Measurements from ENCODE around the gene HEMGN.
A peak's percentile ranks its signal among the peaks of the same experiment; 100 is the strongest.

Gene HEMGN

GRCh38 chr9:97904725-97905124, 33.2 kb downstream of the HEMGN start:
- TF ChIP-seq EZH2 (IDR thresholded peaks at IDR 0.05; ENCODE audit: borderline replicate concordance, low read depth, low read length, severe bottlenecking): no peak
- Histone ChIP-seq H3K36me3 (ENCODE audit: insufficient read depth, low read length) (peaks cover 26% of the 10 kb centered on the region), H3K4me2 (ENCODE audit: insufficient read depth, low read length) (peak overlapping the region; percentile 64), H3K27me3 (ENCODE audit: insufficient read depth, low read length, poor library complexity) (no peaks in the 10 kb centered on the region), H2AFZ (ENCODE audit: low read depth, low read length) (peak overlapping the region; percentile 22; the same call in 1 of the 2 replicates), H4K20me1 (ENCODE audit: insufficient read depth, low read length) (peaks cover 4% of the 10 kb centered on the region; the same call in 1 of the 2 replicates), H3K27ac (ENCODE audit: low read length) (peak overlapping the region; percentile 69), H3K4me3 (ENCODE audit: low read depth in 1 of 2, low read length in 2 of 2) (peak overlapping the region in 1 of 2 experiments; percentile 46; a peak in 2 of 4 replicates), H3K9ac (ENCODE audit: low read depth, low read length) (peak overlapping the region; percentile 38), H3K9me3 (ENCODE audit: insufficient read depth, low read length, severe bottlenecking) (no peaks in the 10 kb centered on the region), H3K79me2 (ENCODE audit: insufficient read depth, low read length) (peaks cover 8% of the 10 kb centered on the region), H3K4me1 (ENCODE audit: insufficient read depth, low read length) (peaks cover 39% of the 10 kb centered on the region)
- peak; percentile 44 for ATAC-seq (ENCODE audit: insufficient read depth, low read depth)
- DNase-seq: peak; percentile 20

DNA sequence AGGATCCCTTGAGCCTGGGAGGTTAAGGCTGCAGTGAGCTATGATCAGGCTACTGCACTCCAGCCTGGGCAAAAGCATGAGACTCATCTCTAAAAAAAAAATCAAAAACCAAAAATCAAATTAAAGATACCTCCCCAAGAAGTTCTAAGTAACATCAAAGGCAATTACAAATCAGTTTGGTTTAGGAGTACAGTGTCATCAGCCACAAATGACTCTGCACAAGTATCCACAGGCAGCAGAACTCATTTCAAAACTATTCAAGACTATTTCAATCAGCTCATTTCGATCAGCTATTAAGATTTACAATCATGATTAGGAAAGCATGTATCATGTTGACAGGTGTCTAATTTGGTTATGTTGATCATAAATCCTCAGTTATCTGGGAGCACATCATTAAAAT, 34.8 kb downstream of the HEMGN start:
- H3K36me3 ChIP-seq (ENCODE audit: insufficient read depth, low read length): peaks cover 18% of the 10 kb centered on the region; the same call in 1 of the 2 replicates
- no peak overlapping the region for H3K4me2 ChIP-seq (ENCODE audit: insufficient read depth, low read length)
- TF ChIP-seq CTCF (IDR thresholded peaks at IDR 0.05; ENCODE audit: borderline replicate concordance, extremely low read depth, low read length, poor library complexity, severe bottlenecking) (no peak), EZH2 (IDR thresholded peaks at IDR 0.05; ENCODE audit: borderline replicate concordance, low read depth, low read length, severe bottlenecking) (no peak)
- peaks cover 39% of the 10 kb centered on the region for H3K4me1 ChIP-seq (ENCODE audit: insufficient read depth, low read length)
- ATAC-seq (ENCODE audit: insufficient read depth, low read depth) (no peak), DNase-seq (no peak)
- H3K27ac ChIP-seq (ENCODE audit: low read length): no peak overlapping the region
- peaks cover 8% of the 10 kb centered on the region for H3K79me2 ChIP-seq (ENCODE audit: insufficient read depth, low read length)
- no peak overlapping the region for H3K4me3 ChIP-seq (ENCODE audit: low read depth in 1 of 2, low read length in 2 of 2)
- no peaks in the 10 kb centered on the region for H3K27me3 ChIP-seq (ENCODE audit: insufficient read depth, low read length, poor library complexity)
- H3K9ac ChIP-seq (ENCODE audit: low read depth, low read length): no peak overlapping the region
- H3K9me3 ChIP-seq (ENCODE audit: insufficient read depth, low read length, severe bottlenecking): no peaks in the 10 kb centered on the region
- no peak overlapping the region for H2AFZ ChIP-seq (ENCODE audit: low read depth, low read length)
- peaks cover 4% of the 10 kb centered on the region; the same call in 1 of the 2 replicates for H4K20me1 ChIP-seq (ENCODE audit: insufficient read depth, low read length)

DNA sequence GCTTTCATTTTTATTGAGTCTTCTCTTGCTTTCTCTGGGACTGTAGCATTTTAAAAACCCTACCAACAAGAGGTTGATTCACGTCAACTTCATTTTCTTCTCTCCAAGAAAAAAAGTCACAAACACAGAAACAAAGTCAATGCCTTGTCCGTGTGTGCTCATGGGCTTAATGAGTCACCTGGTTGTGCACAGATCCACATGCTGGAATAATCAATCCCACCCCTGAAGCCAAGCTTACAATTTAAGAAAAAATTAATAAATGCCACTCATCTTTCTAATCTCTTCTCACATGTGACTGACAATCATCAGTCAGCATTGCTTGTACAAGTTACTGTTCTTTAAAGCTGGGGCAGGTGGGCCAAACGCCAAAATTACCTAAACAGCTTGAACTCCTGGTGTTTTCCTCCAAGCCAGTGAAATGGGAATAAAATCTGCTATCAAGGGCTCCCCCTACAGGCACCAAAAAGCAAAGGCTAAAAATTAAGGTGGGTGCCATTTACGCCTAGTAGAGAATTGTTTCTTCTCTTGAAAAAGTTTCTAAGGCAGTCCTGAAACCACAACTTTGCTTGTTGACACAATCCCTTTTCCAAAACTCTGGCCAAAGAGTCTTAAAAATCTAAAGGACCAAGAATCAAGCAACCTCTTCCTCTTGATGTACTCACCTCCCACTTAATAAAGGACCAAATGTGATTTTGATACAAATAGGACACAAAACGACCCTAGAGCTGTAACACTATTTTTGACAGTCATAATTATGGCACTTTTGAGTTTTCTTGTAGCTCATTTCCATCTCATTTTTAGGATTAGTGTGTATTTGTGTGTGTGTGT, 37.0 kb downstream of the HEMGN start:
- TF ChIP-seq CTCF (IDR thresholded peaks at IDR 0.05; ENCODE audit: borderline replicate concordance, extremely low read depth, low read length, poor library complexity, severe bottlenecking): peak; percentile 78
- no peak for TF ChIP-seq EZH2 (IDR thresholded peaks at IDR 0.05; ENCODE audit: borderline replicate concordance, low read depth, low read length, severe bottlenecking)
- Histone ChIP-seq H3K36me3 (ENCODE audit: insufficient read depth, low read length) (peaks cover 13% of the 10 kb centered on the region; the same call in 1 of the 2 replicates), H3K4me1 (ENCODE audit: insufficient read depth, low read length) (peaks cover 19% of the 10 kb centered on the region), H3K4me2 (ENCODE audit: insufficient read depth, low read length) (no peak overlapping the region), H3K9ac (ENCODE audit: low read depth, low read length) (no peak overlapping the region), H3K9me3 (ENCODE audit: insufficient read depth, low read length, severe bottlenecking) (no peaks in the 10 kb centered on the region), H3K27ac (ENCODE audit: low read length) (no peak overlapping the region), H4K20me1 (ENCODE audit: insufficient read depth, low read length) (no peaks in the 10 kb centered on the region), H2AFZ (ENCODE audit: low read depth, low read length) (no peak overlapping the region), H3K4me3 (ENCODE audit: low read depth in 1 of 2, low read length in 2 of 2) (no peak overlapping the region), H3K27me3 (ENCODE audit: insufficient read depth, low read length, poor library complexity) (no peaks in the 10 kb centered on the region), H3K79me2 (ENCODE audit: insufficient read depth, low read length) (peaks cover 3% of the 10 kb centered on the region)
- DNase-seq (peak; percentile 19), ATAC-seq (ENCODE audit: insufficient read depth, low read depth) (no peak)

DNA sequence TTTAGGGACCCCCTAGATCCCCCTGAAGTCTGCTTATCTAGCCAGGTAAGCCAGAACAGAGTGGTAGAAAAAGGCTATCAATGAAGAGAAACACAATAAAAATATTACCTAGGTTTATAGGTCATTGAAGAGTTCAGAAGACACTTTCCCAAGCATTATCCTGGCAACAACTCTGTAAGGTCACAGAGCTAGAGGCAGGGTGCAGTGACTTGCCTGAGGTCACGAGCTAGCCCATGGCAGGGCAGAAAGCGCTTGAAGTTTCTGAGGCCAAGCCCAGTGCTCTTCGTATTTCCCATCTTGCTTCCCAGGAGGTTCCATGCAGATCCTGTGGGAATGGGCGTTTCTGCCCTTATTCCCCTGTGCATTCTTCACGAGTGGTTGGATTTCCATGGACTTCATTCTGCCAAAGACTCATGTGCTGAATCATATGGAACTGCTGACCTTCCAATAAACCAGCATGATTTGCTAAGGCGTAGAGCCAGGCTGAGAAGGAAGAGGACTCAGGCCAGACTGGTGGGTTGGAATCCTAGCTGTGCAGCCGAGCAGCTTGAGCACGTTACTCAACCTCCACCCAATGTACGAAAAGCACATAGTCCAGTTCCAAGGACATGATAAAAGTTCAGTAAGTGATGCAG, 37.8 kb downstream of the HEMGN start:
- no peak for DNase-seq
- no peak overlapping the region for H3K4me2 ChIP-seq (ENCODE audit: insufficient read depth, low read length)

More for the DNA sequence above, 37.8 kb downstream of the HEMGN start:
- H3K27ac ChIP-seq (ENCODE audit: low read length): no peak overlapping the region
- no peak overlapping the region for H3K4me3 ChIP-seq (ENCODE audit: low read depth in 1 of 2, low read length in 2 of 2)
- H4K20me1 ChIP-seq (ENCODE audit: insufficient read depth, low read length): no peaks in the 10 kb centered on the region
- no peak for ATAC-seq (ENCODE audit: insufficient read depth, low read depth)
- TF ChIP-seq EZH2 (IDR thresholded peaks at IDR 0.05; ENCODE audit: borderline replicate concordance, low read depth, low read length, severe bottlenecking) (no peak), CTCF (IDR thresholded peaks at IDR 0.05; ENCODE audit: borderline replicate concordance, extremely low read depth, low read length, poor library complexity, severe bottlenecking) (no peak)
- no peak overlapping the region for H3K9ac ChIP-seq (ENCODE audit: low read depth, low read length)
- H3K27me3 ChIP-seq (ENCODE audit: insufficient read depth, low read length, poor library complexity): no peaks in the 10 kb centered on the region
- no peak overlapping the region for H2AFZ ChIP-seq (ENCODE audit: low read depth, low read length)
- H3K79me2 ChIP-seq (ENCODE audit: insufficient read depth, low read length): peaks cover 3% of the 10 kb centered on the region
- H3K4me1 ChIP-seq (ENCODE audit: insufficient read depth, low read length): peaks cover 11% of the 10 kb centered on the region
- H3K36me3 ChIP-seq (ENCODE audit: insufficient read depth, low read length): peaks cover 13% of the 10 kb centered on the region; the same call in 1 of the 2 replicates
- H3K9me3 ChIP-seq (ENCODE audit: insufficient read depth, low read length, severe bottlenecking): no peaks in the 10 kb centered on the region

All from DND-41 (cell line).